Central memory CD4-positive, alpha-beta T cell (primary cell): ENCODE results near the gene COPS6.

Experiments used
- DNase-seq: peaks from one replicate; pipeline ENCODE4 v3.0.0; 2022

COPS6 gene

GRCh38 chr7:100080907-100081534 is 7.7 kb upstream of the COPS6 start:
- no peak for DNase-seq

DNA sequence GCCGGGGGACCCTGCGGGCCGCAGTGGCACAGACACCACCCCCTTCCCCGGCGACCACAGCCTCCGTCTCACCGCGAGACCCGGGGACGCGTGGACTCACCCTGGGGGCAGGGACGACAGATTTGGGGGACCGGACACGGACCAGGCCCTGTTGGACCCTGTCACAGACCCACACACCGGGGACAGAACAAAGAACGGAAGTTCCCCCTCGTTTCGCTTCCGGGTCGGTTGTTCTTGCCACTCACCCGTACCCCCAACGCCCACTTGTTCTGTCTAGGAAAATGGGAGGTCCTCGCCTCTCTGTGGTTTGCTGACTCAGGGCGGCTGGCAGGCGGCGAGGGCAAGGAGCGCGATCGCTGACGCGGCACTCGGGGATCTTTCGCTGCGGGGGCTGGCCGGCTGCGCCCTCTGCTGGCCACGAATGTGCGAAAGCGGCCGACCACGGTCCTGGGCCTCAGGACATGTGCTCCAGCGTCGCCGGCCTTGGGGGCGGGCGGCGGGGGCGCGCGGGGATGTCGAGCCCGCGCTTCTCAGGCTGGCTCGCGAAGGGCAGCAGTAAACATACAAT is 7.2 kb upstream of the COPS6 start, which contains the start of gene ZNF3:
ZNF3 (minus strand) TSS at position 189 of the 568 bp plus-strand sequence. CDS start 4,366 bp downstream, outside the sequence.
- peak; percentile 98 for DNase-seq

DNA sequence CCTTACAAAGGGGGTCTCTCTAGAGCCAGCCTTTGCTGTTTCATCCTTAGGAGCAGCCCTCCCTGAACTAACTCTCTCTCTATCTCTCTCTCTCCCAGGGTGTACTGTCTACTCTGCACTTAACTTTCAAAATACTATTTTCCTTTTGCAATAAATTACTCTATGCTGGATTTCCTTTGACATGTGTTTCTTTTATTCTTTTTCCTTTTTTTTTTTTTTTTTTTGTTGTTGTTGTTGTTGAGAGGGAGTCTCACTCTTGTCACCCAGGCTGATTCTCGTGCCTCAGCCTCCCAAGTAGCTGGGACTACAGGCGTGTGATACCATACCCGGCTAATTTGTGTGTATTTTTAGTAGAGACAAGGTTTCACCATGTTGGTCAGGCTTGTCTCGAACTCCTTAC is 5.8 kb upstream of the COPS6 start:
- no peak for DNase-seq

- no peak for DNase-seq
These were observed 3.3 kb upstream of the COPS6 start for GRCh38 chr7:100085515-100085914.

DNA sequence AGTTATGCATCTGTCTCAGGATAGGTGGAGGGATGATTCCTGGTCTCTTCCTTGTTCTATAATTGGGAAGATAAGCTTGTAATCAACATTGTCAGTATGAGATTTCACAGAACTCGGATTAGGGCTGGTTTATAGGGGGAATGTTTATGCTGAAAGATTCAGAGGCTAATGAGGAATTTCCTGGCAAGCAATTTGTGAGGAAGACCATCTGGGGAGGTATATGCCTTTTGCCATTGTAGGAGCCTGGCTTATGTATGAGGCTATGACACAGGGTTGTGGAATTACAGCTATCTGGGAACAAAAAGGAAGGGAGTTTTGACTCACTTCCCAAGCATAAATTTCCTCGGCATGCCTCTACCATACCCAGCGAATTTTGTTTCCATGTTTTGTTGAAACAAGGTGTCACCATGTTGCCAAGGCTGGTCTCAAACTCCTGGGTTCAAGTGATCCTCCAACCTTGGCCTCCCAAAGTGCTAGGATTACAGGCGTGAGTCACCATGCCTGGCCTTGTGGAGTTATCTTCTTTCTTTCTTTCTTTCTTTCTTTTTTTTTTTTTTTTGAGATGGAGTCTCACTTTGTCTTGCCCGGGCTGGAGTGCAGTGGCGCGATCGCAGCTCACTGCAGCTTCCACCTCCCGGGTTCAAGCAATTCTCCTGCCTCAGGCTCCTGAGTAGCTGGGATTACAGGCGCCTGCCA is 1.6 kb upstream of the COPS6 start:
- no peak for DNase-seq

DNA sequence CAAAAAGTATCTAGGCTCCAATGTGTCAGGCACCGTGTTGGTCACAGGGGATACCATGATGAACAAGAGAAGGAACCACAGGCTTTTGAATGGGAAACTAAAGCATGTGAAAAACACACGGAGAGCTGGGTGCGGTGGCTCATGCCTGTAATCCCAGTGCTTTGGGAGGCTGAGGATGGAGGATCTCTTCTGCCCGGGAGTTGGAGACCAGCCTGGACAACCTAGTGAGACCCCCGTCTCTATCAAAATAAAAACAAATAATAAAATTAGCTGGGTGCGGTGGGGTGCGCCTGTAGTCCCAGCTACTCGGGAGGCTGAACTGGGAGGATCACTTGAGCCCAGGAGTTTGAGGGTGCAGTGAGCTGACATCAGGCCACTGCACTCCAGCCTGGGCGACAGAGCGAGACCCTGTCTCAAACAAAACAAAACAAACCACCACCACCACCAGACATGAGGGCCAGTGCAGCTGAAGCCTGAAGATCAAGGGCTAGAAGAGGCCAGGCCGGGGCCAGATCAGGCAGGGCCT is 611 bp upstream of the COPS6 start:
- DNase-seq = no peak

- DNase-seq = no peak
These were observed 858 bp downstream of the COPS6 start for GRCh38 chr7:100089458-100090196.

GRCh38 chr7:100090527-100091410 is 2.0 kb downstream of the COPS6 start:
- no peak for DNase-seq

GRCh38 chr7:100091411-100092181 is 2.8 kb downstream of the COPS6 start:
- DNase-seq = no peak

DNA sequence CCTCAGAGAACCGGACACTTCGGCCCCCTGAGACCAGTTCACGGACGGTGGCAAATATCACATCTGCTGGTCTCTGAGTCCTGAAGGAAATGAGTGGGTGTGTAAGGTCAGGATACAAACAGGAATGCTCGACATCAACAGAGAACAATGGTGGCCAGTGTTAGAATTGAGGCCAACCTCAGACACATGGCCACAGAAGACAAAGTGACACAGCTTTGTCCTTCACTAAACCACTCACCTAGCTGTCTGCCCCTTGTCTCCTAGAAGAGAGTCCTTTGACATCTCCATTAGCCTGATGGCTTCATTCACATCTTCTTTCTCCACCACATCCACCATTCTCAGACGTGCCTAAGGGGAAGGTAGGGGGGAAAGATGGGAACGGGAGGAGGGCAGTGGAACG is 4.3 kb downstream of the COPS6 start:
- DNase-seq = no peak

DNA sequence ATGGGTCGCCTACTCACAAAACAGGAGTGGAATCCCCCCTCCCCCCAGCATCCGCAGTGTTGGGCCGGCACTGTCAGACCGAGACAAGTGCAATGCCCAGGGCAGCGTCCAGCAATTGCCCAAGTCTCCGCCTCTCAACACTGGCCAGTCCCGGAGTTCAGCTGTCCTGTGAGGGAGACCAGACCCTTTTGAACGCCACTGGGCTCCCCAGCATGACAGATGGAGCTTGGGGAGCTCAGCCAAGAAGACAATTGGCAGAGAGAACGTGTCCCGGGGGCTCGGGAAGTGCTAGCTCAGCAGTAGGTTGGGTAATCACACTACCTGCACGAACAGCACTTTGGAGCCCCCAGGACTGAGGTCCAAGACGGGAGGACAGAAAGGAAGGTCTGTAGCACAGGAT is 4.7 kb downstream of the COPS6 start:
- no peak for DNase-seq

DNA sequence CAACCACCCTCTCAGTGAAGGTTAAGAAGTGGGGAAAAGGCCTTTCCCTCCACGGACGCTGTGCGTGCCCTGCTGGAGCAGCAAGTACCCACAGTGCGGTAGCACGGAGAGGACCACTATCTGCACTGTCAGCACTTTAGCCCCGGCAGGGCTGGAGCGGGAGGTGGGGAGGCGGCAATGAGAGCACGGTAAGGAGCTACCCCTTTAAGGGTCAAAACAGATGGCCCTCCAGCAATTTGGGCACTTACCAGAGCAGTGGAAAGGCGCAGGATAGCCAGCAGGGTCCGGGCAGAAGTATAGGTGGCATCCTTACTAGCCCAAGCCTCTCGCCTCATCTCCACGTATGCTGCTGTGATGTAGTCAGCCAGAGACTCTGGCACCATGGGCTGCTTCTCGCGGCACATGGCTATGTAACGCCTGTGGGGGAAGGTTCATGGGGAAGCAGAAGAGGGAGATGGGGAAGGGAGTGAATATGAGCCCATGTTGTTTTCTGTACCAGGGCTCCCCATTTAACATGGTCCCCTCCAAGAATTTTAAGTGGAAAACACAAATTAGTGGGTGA is 5.2 kb downstream of the COPS6 start:
- no peak for DNase-seq

DNA sequence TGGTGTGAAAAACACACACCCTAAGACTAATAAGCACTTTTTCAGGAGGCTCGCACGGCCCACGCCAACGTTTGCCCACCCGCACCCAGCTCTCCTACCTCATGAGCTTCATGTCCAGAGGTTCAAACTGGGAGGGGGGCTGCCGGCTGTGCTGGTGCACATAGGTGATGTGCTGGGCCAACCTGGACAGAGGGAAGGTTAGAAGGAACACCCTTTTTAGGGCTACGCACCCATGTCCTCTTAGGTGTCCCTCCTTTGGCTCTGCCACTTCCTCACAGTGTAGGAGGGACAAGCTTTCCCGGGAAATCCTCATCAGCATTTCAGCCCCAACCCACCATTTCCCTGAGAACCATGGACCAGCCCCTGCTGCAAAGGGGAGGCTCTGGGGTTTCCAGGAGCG is 6.5 kb downstream of the COPS6 start:
- no peak for DNase-seq

DNA sequence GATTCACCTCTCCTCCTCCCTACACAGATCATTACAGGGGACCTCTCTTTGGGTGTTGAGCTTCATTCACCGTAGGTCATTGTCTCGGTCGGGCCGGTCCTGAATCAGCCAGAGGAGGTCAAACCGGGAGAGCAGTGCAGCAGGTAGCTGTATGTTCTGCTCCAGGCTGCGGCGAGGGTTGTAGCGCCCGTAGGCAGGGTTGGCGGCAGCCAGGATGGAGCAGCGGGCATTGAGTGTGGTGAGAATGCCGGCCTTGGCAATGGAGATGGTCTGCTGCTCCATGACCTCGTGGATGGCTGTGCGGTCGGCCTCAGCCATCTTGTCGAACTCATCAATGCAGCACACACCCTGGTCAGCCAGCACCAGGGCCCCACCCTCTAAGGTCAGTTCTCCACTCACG is 6.9 kb downstream of the COPS6 start:
- DNase-seq = no peak

DNA sequence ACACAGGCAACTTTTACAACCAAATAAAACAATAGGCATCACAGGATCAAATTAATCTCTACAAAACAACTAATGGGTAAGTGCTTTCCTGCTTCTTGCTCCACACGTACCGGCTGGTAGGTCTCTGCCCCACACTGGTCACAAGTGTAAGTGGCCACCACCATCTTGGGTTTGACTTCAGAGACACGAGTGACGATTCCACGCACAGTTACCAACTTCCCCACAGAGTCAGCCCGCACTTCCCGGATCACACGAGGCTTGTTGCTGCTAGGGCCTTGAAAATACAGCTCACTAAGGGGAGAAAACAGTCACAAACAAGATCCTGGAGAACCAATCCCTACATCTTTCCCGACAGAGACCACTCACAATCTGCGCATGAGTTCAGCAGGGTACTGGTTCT is 10.1 kb downstream of the COPS6 start:
- DNase-seq = no peak

DNA sequence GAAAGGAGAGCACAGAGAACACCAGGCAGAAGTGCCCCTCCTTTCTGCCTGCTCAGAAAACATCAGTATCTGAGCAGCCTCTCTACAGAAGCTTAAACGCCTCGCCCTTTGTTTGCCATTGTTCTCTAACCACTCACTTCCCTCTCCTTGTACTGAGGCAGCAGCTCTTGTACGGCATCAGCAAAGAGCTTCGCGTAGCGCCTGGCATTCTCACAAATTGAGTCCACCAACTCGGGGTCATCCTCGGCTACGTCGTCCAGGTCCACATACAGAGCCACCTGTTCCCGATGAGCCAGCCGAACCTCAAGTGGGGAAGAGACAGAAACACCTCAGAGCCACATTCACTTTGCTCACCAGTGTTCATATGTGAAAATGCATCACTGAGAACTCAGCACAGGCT is 10.7 kb downstream of the COPS6 start:
- no peak for DNase-seq

GRCh38 chr7:100100420-100101015 is 11.7 kb downstream of the COPS6 start:
- peak; percentile 91 for DNase-seq

- DNase-seq = peak; percentile 95
These were observed 12.5 kb downstream of the COPS6 start, which contains the start of the genes AP4M1 and MCM7 for GRCh38 chr7:100101016-100101862. Gene AP4M1 (plus strand): TSS chr7:100101643. CDS start chr7:100101715, 72 bp downstream. Gene MCM7 (minus strand): TSS chr7:100101397. CDS start chr7:100101294, 103 bp downstream.
